SU-DHL-6 (cell line): ENCODE results near the gene SERPINB6.

Experiments used
- EZH2phosphoT487 ChIP-seq: fragments of 200-600 bp; sonication (generic), shearing (Covaris generic); conservative IDR thresholded peaks from 2 replicates; pipeline ENCODE4 v1.6.1; 2018; ENCODE audit warnings: mild to moderate bottlenecking, antibody characterized with exemption, low read length, moderate library complexity, mixed read lengths
- TF ChIP-seq, protein P1 (sequence below): fragments of 200-600 bp; sonication (generic); IDR thresholded peaks from one replicate; pipeline ENCODE4 v1.5.1; 2017; ENCODE audit warnings: antibody characterized with exemption, mild to moderate bottlenecking, low read length, moderate library complexity; ENCODE audit not compliant: insufficient read depth, poor library complexity, severe bottlenecking

- TF ChIP-seq, protein P1, sequence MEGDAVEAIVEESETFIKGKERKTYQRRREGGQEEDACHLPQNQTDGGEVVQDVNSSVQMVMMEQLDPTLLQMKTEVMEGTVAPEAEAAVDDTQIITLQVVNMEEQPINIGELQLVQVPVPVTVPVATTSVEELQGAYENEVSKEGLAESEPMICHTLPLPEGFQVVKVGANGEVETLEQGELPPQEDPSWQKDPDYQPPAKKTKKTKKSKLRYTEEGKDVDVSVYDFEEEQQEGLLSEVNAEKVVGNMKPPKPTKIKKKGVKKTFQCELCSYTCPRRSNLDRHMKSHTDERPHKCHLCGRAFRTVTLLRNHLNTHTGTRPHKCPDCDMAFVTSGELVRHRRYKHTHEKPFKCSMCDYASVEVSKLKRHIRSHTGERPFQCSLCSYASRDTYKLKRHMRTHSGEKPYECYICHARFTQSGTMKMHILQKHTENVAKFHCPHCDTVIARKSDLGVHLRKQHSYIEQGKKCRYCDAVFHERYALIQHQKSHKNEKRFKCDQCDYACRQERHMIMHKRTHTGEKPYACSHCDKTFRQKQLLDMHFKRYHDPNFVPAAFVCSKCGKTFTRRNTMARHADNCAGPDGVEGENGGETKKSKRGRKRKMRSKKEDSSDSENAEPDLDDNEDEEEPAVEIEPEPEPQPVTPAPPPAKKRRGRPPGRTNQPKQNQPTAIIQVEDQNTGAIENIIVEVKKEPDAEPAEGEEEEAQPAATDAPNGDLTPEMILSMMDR, result no peak
- no peak for TF ChIP-seq EZH2phosphoT487
Measured at GRCh38 chr6:2977799-2978590, 6.6 kb upstream of the SERPINB6 start.
